GM23248 (cell line): ENCODE results near the gene CLIC5.

Experiments used
- EZH2 ChIP-seq: fragments of 200-600 bp; sonication (generic); IDR thresholded peaks from 2 replicates; pipeline ENCODE4 v1.6.1; 2018; ENCODE audit warnings: antibody characterized with exemption, mild to moderate bottlenecking; ENCODE audit not compliant: insufficient read depth, poor library complexity, severe bottlenecking
- EZH2phosphoT487 ChIP-seq: fragments of 200-600 bp; sonication (generic); IDR thresholded peaks from 2 replicates; pipeline ENCODE4 v1.6.1; 2018; ENCODE audit warnings: antibody characterized with exemption, moderate library complexity, mild to moderate bottlenecking, low read depth; ENCODE audit not compliant: insufficient read depth

- TF ChIP-seq EZH2phosphoT487 (no peak), EZH2 (no peak)
These were observed 59.0 kb downstream of the CLIC5 start for GRCh38 chr6:45956663-45957062.
